Stimulated activated effector memory CD8-positive, alpha-beta T cell treated with anti-CD3 and anti-CD28 coated beads, Interleukin-12 subunit alpha, Interleukin-12 subunit beta, amount 100 ng/mL, for 72 hours (primary cell): ENCODE measurements around the gene EFNB3.

Experiments used
- ATAC-seq: fragments of 150-1000 bp; cut with Tn5 transposase; 2 replicates; pipeline ENCODE4 v1.10.0; 2021
- DNase-seq, 2 donors: peaks; one replicate each; pipeline ENCODE4 v3.0.0; 2021 to 2022; ENCODE audit warnings: low spot score in 2 of 2
- H3K27ac Mint-ChIP-seq: one replicate; pipeline ENCODE4 v1.8.0; 2022; ENCODE audit warnings: mild to moderate bottlenecking, mixed read lengths
- H3K36me3 Mint-ChIP-seq: one replicate; pipeline ENCODE4 v1.8.0; 2022; ENCODE audit warnings: mild to moderate bottlenecking, mixed read lengths
- H3K4me1 Mint-ChIP-seq: one replicate; pipeline ENCODE4 v1.8.0; 2022; ENCODE audit warnings: mixed read lengths
- H3K4me3 Mint-ChIP-seq: one replicate; pipeline ENCODE4 v1.8.0; 2022; ENCODE audit warnings: mild to moderate bottlenecking, mixed read lengths
- H3K9me3 Mint-ChIP-seq: one replicate; pipeline ENCODE4 v1.8.0; 2022; ENCODE audit warnings: mixed read lengths

The EFNB3 gene

GRCh38 chr17:7687908-7688807, 16.8 kb upstream of the EFNB3 start, which contains the start of gene WRAP53:
Gene WRAP53, plus strand, starts transcription at chr17:7688477. Its CDS starts 172 bp downstream, at chr17:7688649.
- peaks cover 45% of the 10 kb centered on the region for H3K4me1 Mint-ChIP-seq
- peak; percentile 97 to 98 for DNase-seq
- peaks cover 86% of the 10 kb centered on the region for H3K36me3 Mint-ChIP-seq
- peak within 1 kb of the TSS; percentile 99 for H3K27ac Mint-ChIP-seq
- ATAC-seq: peak; percentile 85
- peak within 1 kb of the TSS; percentile 96 for H3K4me3 Mint-ChIP-seq
- H3K9me3 Mint-ChIP-seq: no peaks in the 10 kb centered on the region

- peak overlapping the region; percentile 96 for H3K4me3 Mint-ChIP-seq
- peaks cover 86% of the 10 kb centered on the region for H3K36me3 Mint-ChIP-seq
- ATAC-seq (no peak), DNase-seq (no peak)
- peaks cover 41% of the 10 kb centered on the region for H3K4me1 Mint-ChIP-seq
- H3K9me3 Mint-ChIP-seq: no peaks in the 10 kb centered on the region
- peak overlapping the region; percentile 99 for H3K27ac Mint-ChIP-seq
Measured at GRCh38 chr17:7688808-7689316, 16.1 kb upstream of the EFNB3 start.

GRCh38 chr17:7695586-7695985, 9.4 kb upstream of the EFNB3 start:
- Mint-ChIP-seq H3K4me3 (no peak overlapping the region), H3K27ac (no peak overlapping the region), H3K9me3 (no peaks in the 10 kb centered on the region), H3K36me3 (peaks cover 84% of the 10 kb centered on the region), H3K4me1 (peaks cover 5% of the 10 kb centered on the region)
- DNase-seq: no peak
- ATAC-seq: no peak

GRCh38 chr17:7697828-7698588, 7.0 kb upstream of the EFNB3 start:
- H3K36me3 Mint-ChIP-seq: peaks cover 79% of the 10 kb centered on the region
- H3K4me3 Mint-ChIP-seq: no peak overlapping the region
- peaks cover 6% of the 10 kb centered on the region for H3K4me1 Mint-ChIP-seq
- DNase-seq: no peak
- H3K9me3 Mint-ChIP-seq: no peaks in the 10 kb centered on the region
- ATAC-seq: no peak
- no peak overlapping the region for H3K27ac Mint-ChIP-seq

- no peak overlapping the region for H3K4me3 Mint-ChIP-seq
Measured at GRCh38 chr17:7700510-7700909, 4.5 kb upstream of the EFNB3 start.

GRCh38 chr17:7701681-7702080, 3.3 kb upstream of the EFNB3 start:
- peaks cover 51% of the 10 kb centered on the region for H3K36me3 Mint-ChIP-seq
- peaks cover 32% of the 10 kb centered on the region for H3K4me1 Mint-ChIP-seq
- H3K9me3 Mint-ChIP-seq: no peaks in the 10 kb centered on the region
- DNase-seq (no peak), ATAC-seq (no peak)
- H3K27ac Mint-ChIP-seq: no peak overlapping the region
- no peak overlapping the region for H3K4me3 Mint-ChIP-seq

More at GRCh38 chr17:7700510-7700909, 4.5 kb upstream of the EFNB3 start:
- no peak for ATAC-seq
- no peaks in the 10 kb centered on the region for H3K9me3 Mint-ChIP-seq
- H3K4me1 Mint-ChIP-seq: peaks cover 26% of the 10 kb centered on the region
- DNase-seq: no peak
- H3K27ac Mint-ChIP-seq: no peak overlapping the region
- H3K36me3 Mint-ChIP-seq: peaks cover 55% of the 10 kb centered on the region

- ATAC-seq (no peak), DNase-seq (no peak)
- no peak overlapping the region for H3K27ac Mint-ChIP-seq
- no peaks in the 10 kb centered on the region for H3K9me3 Mint-ChIP-seq
- peaks cover 31% of the 10 kb centered on the region for H3K4me1 Mint-ChIP-seq
- H3K36me3 Mint-ChIP-seq: peaks cover 40% of the 10 kb centered on the region
- H3K4me3 Mint-ChIP-seq: no peak overlapping the region
Measured at GRCh38 chr17:7702776-7703175, 2.2 kb upstream of the EFNB3 start.

- Mint-ChIP-seq H3K4me3 (peak overlapping the region; percentile 66), H3K9me3 (no peaks in the 10 kb centered on the region), H3K27ac (peak overlapping the region; percentile 56), H3K36me3 (peaks cover 33% of the 10 kb centered on the region), H3K4me1 (peaks cover 31% of the 10 kb centered on the region)
- peak; percentile 46 for ATAC-seq
- DNase-seq: no peak
Measured at GRCh38 chr17:7703584-7704479, 1.2 kb upstream of the EFNB3 start.

- Mint-ChIP-seq H3K9me3 (no peaks in the 10 kb centered on the region), H3K36me3 (peaks cover 25% of the 10 kb centered on the region), H3K4me3 (peak overlapping the region; percentile 23), H3K27ac (no peak overlapping the region), H3K4me1 (peaks cover 38% of the 10 kb centered on the region)
- DNase-seq (no peak), ATAC-seq (peak; percentile 4)
Measured at GRCh38 chr17:7705269-7706255, 560 bp downstream of the EFNB3 start.

GRCh38 chr17:7706631-7707354, 1.8 kb downstream of the EFNB3 start:
- H3K36me3 Mint-ChIP-seq: peaks cover 12% of the 10 kb centered on the region
- H3K4me3 Mint-ChIP-seq: peak overlapping the region; percentile 23
- H3K4me1 Mint-ChIP-seq: peaks cover 43% of the 10 kb centered on the region
- H3K27ac Mint-ChIP-seq: no peak overlapping the region
- no peaks in the 10 kb centered on the region for H3K9me3 Mint-ChIP-seq
- DNase-seq: no peak
- ATAC-seq: no peak

GRCh38 chr17:7707446-7707845, 2.4 kb downstream of the EFNB3 start:
- Mint-ChIP-seq H3K27ac (no peak overlapping the region), H3K9me3 (no peaks in the 10 kb centered on the region), H3K4me3 (no peak overlapping the region), H3K4me1 (peaks cover 43% of the 10 kb centered on the region), H3K36me3 (peaks cover 6% of the 10 kb centered on the region)
- no peak for DNase-seq
- ATAC-seq: no peak

GRCh38 chr17:7707858-7708750, 3.1 kb downstream of the EFNB3 start:
- no peak for ATAC-seq
- H3K36me3 Mint-ChIP-seq: peaks cover 5% of the 10 kb centered on the region
- no peaks in the 10 kb centered on the region for H3K9me3 Mint-ChIP-seq
- no peak for DNase-seq
- H3K4me3 Mint-ChIP-seq: no peak overlapping the region
- peak overlapping the region; percentile 21 for H3K27ac Mint-ChIP-seq
- H3K4me1 Mint-ChIP-seq: peaks cover 42% of the 10 kb centered on the region
